Erythroblast (primary cell): Measurements from ENCODE around the gene MSI2.

Experiments used
- GATA1 ChIP-seq: IDR thresholded peaks from 2 replicates; pipeline ENCODE4 v1.6.1; 2011; ENCODE audit warnings: low read depth, mild to moderate bottlenecking, control low read depth, low read length, moderate library complexity
- POLR2A ChIP-seq: IDR thresholded peaks from 2 replicates; pipeline ENCODE4 v1.6.1; 2011; ENCODE audit warnings: mild to moderate bottlenecking, low read length

GRCh38 chr17:57663326-57664070 is 407.2 kb downstream of the MSI2 start:
- TF ChIP-seq POLR2A (no peak), GATA1 (no peak)
